Dendritic cell treated with granulocyte-macrophage colony-stimulating factor and Interleukin-4, amounts not matched to agents 40 ng/mL and 50 ng/mL, for 4 days (primary cell): ENCODE results near the gene RNF152.

ENCODE experiments used
- H3K27ac Mint-ChIP-seq: one replicate; pipeline ENCODE4 v1.8.0; 2022; ENCODE audit warnings: mild to moderate bottlenecking, mixed read lengths
- H3K27me3 Mint-ChIP-seq: one replicate; pipeline ENCODE4 v1.8.0; 2022; ENCODE audit warnings: mild to moderate bottlenecking, mixed read lengths
- H3K36me3 Mint-ChIP-seq: one replicate; pipeline ENCODE4 v1.8.0; 2022; ENCODE audit warnings: low read depth, mixed read lengths
- H3K4me1 Mint-ChIP-seq: one replicate; pipeline ENCODE4 v1.8.0; 2022; ENCODE audit warnings: low read depth, mixed read lengths
- H3K4me3 Mint-ChIP-seq: one replicate; pipeline ENCODE4 v1.8.0; 2022; ENCODE audit warnings: mild to moderate bottlenecking, moderate library complexity, mixed read lengths
- H3K9me3 Mint-ChIP-seq: one replicate; pipeline ENCODE4 v1.8.0; 2022; ENCODE audit warnings: mixed read lengths
- intact Hi-C: fragments of 100-400 bp; cut with micrococcal nuclease; formaldehyde crosslinking; loops from one replicate; pipeline ENCODE4 v1.15.0; 2022

The RNF152 gene

DNA sequence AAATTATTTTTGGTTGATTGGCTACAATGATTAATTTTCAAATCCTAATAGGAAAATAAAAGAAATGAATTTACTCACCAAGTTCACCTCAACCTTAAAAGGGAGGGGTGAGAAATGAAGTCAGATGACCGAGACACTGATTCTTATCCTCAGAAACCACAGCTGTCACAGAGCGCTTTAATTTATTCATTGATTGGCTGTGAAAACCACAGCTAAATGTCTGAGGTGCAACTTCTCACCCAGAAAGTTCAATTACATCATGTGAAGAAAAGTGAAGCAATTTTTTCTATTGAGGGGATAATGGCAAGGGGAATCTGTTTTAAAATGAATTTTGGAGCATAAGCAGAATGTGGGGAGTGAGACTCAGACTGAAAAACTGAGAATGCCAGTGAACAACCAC is 128.4 kb downstream of the RNF152 start:
- H3K4me1 Mint-ChIP-seq: no peaks in the 10 kb centered on the region
- peaks cover 19% of the 10 kb centered on the region for H3K27me3 Mint-ChIP-seq
- intact Hi-C loops: no loop called here
- no peak overlapping the region for H3K4me3 Mint-ChIP-seq
- H3K36me3 Mint-ChIP-seq: no peaks in the 10 kb centered on the region
- H3K9me3 Mint-ChIP-seq: peaks cover 10% of the 10 kb centered on the region
- no peak overlapping the region for H3K27ac Mint-ChIP-seq

DNA sequence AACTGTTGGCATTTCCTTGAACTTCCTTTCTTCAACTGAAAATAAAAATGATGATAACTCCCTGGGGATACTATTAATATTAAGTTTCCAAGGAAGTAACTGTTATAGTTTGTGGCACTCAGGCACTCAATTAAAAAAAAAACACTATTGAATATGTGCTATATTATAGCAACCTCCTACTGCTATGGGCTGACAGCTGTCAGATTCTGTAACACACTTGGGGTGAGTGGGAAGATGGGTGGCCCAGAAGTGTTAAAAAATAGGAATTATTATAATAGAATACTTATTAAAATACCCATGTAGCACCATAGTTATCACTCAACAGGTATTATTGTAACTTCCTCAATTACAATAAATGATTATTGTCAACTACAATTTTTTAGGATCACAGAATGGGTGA is 130.9 kb downstream of the RNF152 start:
- Mint-ChIP-seq H3K27me3 (peaks cover 19% of the 10 kb centered on the region), H3K4me1 (no peaks in the 10 kb centered on the region), H3K36me3 (no peaks in the 10 kb centered on the region), H3K4me3 (no peak overlapping the region), H3K9me3 (peaks cover 10% of the 10 kb centered on the region), H3K27ac (no peak overlapping the region)
- intact Hi-C loops: no loop called here
